HepG2 (cell line): ENCODE data around the gene NIPSNAP3A. TPM values are rescaled to one million over a fixed set of nuclear protein-coding genes. Genes with fewer than 3 reads are reported as not detected.

Source experiments
- ATAC-seq: fragments of 200-7000 bp; cut with Tn5 transposase; 3 replicates; pipeline ENCODE4 v1.9.1; 2020; ENCODE audit warnings: mild to moderate bottlenecking, moderate library complexity
- BruUV-seq: library from RNA; stranded (reverse); fragments of 400-500 nt; replicated peaks from 2 replicates; lab custom pipeline; 2021; lab: Mats Ljungman, UMichigan
- CTCF ChIA-PET: fragments of 300-600 bp; formaldehyde crosslinking; extraction: SDS; loops from one replicate; lab custom pipeline; 2021; ENCODE audit warnings: low total read pairs, inconsistent platforms, low intra/inter-chr PET ratio; lab: Yijun Ruan, JAX
- POLR2A ChIA-PET: fragments of 350-600 bp; sonication (Branson Sonifier 250); formaldehyde crosslinking; loops from one replicate; lab custom pipeline; 2020; ENCODE audit warnings: antibody characterized with exemption, inconsistent platforms; lab: Yijun Ruan, JAX
- DNase-seq: peaks from one replicate; pipeline ENCODE4 v3.0.0-alpha.2; 2015; ENCODE audit warnings: low spot score
- FAIRE-seq: peaks from 3 replicates; lab custom pipeline; 2011; peaks lifted over from hg19 to GRCh38; lab: Jason Lieb, UNC
- H2AFZ ChIP-seq: one replicate; pipeline ENCODE4 v1.6.1; 2011; ENCODE audit warnings: low read length, inconsistent platforms
- H3K27ac ChIP-seq: fragments of 300-600 bp; 3 replicates; pipeline ENCODE4 v1.8.0; 2011; ENCODE audit warnings: mixed run types, mild to moderate bottlenecking, mixed read lengths, low read length, inconsistent platforms; ENCODE audit not compliant: insufficient read depth; ENCODE audit errors: extremely low read length
- H3K27me3 ChIP-seq, 2 experiments: fragments of 200-600 bp in 1 of 2; 2 replicates in 1 of 2; 3 replicates in 1 of 2; pipeline versions ENCODE4 v1.6.0 to v1.8.0; 2011; ENCODE audit warnings: low read length in 2 of 2, mild to moderate bottlenecking in 2 of 2, moderate library complexity in 2 of 2, inconsistent platforms in 1 of 2; ENCODE audit not compliant: insufficient read depth in 2 of 2, control insufficient read depth in 1 of 2
- H3K36me3 ChIP-seq, 2 experiments: fragments of 200-600 bp in 1 of 2; replicated peaks in 1 of 2; 2 replicates in 1 of 2; 3 replicates in 1 of 2; pipeline versions ENCODE4 v1.5.1 to v1.8.0; 2011; ENCODE audit warnings: low read length in 2 of 2, inconsistent platforms in 1 of 2; ENCODE audit not compliant: insufficient read depth in 2 of 2, control insufficient read depth in 1 of 2
- H3K4me1 ChIP-seq: 2 replicates; pipeline ENCODE4 v1.5.1; 2012; ENCODE audit warnings: low read length, inconsistent platforms; ENCODE audit not compliant: insufficient read depth
- H3K4me2 ChIP-seq: 2 replicates; pipeline ENCODE4 v1.6.0; 2011; ENCODE audit warnings: low read depth, low read length, inconsistent platforms
- H3K4me3 ChIP-seq, 3 experiments: fragments of 200-600 bp in 1 of 3; sonication (generic), shearing (Covaris generic) in 1 of 3; replicated peaks in 1 of 3; 2 replicates each; pipeline ENCODE4 v1.5.1; 2011 to 2016; ENCODE audit warnings: low read length in 3 of 3, inconsistent platforms in 2 of 3, low read depth in 2 of 3, mild to moderate bottlenecking in 2 of 3, control low read depth in 1 of 3, mixed read lengths in 1 of 3; ENCODE audit not compliant: insufficient read depth in 1 of 3
- H3K79me2 ChIP-seq: one replicate; pipeline ENCODE4 v1.6.1; 2011; ENCODE audit warnings: low read length, inconsistent platforms; ENCODE audit not compliant: insufficient read depth
- H3K9ac ChIP-seq: 2 replicates; pipeline ENCODE4 v1.6.0; 2011; ENCODE audit warnings: mild to moderate bottlenecking, low read depth, low read length, inconsistent platforms; ENCODE audit not compliant: insufficient read depth
- H3K9me3 ChIP-seq: 2 replicates; pipeline ENCODE4 v1.5.1; 2012; ENCODE audit warnings: mild to moderate bottlenecking, low read length
- H4K20me1 ChIP-seq: 2 replicates; pipeline ENCODE4 v1.6.0; 2011; ENCODE audit warnings: inconsistent platforms, mild to moderate bottlenecking, low read length, moderate library complexity; ENCODE audit not compliant: insufficient read depth
- KDM2A ChIP-seq: sonication (generic); formaldehyde crosslinking; IDR thresholded peaks from 2 replicates; pipeline ENCODE4 v1.4.0; 2020; ENCODE audit warnings: low read depth, missing genetic modification reagents, borderline replicate concordance
- PAWR ChIP-seq: sonication (generic); formaldehyde crosslinking; IDR thresholded peaks from 2 replicates; pipeline ENCODE4 v1.4.0; 2020; ENCODE audit warnings: missing genetic modification reagents, mild to moderate bottlenecking, borderline replicate concordance
- RNF2 ChIP-seq: fragments of 450-650 bp; conservative IDR thresholded peaks from 2 replicates; pipeline ENCODE4 v1.6.1; 2016; ENCODE audit warnings: low read depth
- SYNCRIP ChIP-seq: fragments of 200-400 bp; formaldehyde crosslinking; IDR thresholded peaks from 2 replicates; pipeline ENCODE4 v1.6.1; 2018; ENCODE audit warnings: mild to moderate bottlenecking, low read depth, low read length; ENCODE audit not compliant: insufficient read depth
- ZBTB3 ChIP-seq: sonication (generic); formaldehyde crosslinking; IDR thresholded peaks from 2 replicates; pipeline ENCODE4 v1.4.0; 2020; ENCODE audit warnings: low read depth, mild to moderate bottlenecking, moderate library complexity, missing genetic modification reagents, borderline replicate concordance
- ZNF335 ChIP-seq: sonication (generic); formaldehyde crosslinking; IDR thresholded peaks from 2 replicates; pipeline ENCODE4 v1.4.0; 2020; ENCODE audit warnings: missing genetic modification reagents
- ZNF484 ChIP-seq: sonication (generic); formaldehyde crosslinking; IDR thresholded peaks from 2 replicates; pipeline ENCODE4 v1.5.1; 2020; ENCODE audit warnings: mild to moderate bottlenecking, low read depth, missing genetic modification reagents, borderline replicate concordance
- ZNF589 ChIP-seq: sonication (generic); formaldehyde crosslinking; conservative IDR thresholded peaks from 2 replicates; pipeline ENCODE4 v1.8.0; 2022; ENCODE audit warnings: mild to moderate bottlenecking, moderate library complexity, missing genetic modification reagents
- ZZZ3 ChIP-seq: sonication (generic); formaldehyde crosslinking; IDR thresholded peaks from 2 replicates; pipeline ENCODE4 v1.4.0; 2020; ENCODE audit warnings: missing genetic modification reagents, mild to moderate bottlenecking, borderline replicate concordance
- WGBS: methylation state at CpG from one replicate; pipeline ENCODE4 v1.1.6; 2017; ENCODE audit warnings: low lambda C conversion rate; 5-methylcytosine and 5-hydroxymethylcytosine counted together
- in situ Hi-C: cut with HindIII; loops from 2 replicates; pipeline ENCODE4 v1.10.0; 2017; ENCODE audit warnings: low pct_unique_long_range_greater_than_20kb; ENCODE audit not compliant: extremely low pct_ligation_motif_present
- intact Hi-C: fragments of 100-400 bp; cut with micrococcal nuclease; formaldehyde crosslinking; loops from one replicate; pipeline ENCODE4 v1.10.0; 2022; ENCODE audit not compliant: unreplicated experiment
- polyA plus RNA-seq, 8 experiments: library from polyadenylated mRNA; depleted of rRNA in 3 of 8; stranded (reverse) in 7 of 8; unstranded in 1 of 8; fragments of >200 nt; fragmentation: Illumina TruSeq in 4 of 8; extraction: Trizol in 4 of 8; gene quantifications; 2 replicates each; pipeline versions ENCODE4 v1.2.1 to v1.2.3, GENCODE V29; 2011 to 2016; ENCODE audit warnings: low read depth in 4 of 8, missing spikeins in 1 of 8, mixed read lengths in 1 of 8; ENCODE audit not compliant: insufficient read depth in 1 of 8
- total RNA-seq, 5 experiments: library from RNA; depleted of rRNA; stranded (reverse); fragments of >200 nt; fragmentation: Illumina TruSeq; extraction: Trizol; gene quantifications; 2 replicates each; pipeline ENCODE4 v1.2.3, GENCODE V29; 2016; ENCODE audit warnings: low read depth in 1 of 5
- TF ChIP-seq, protein P1 (sequence below): sonication (generic); formaldehyde crosslinking; IDR thresholded peaks from 2 replicates; pipeline ENCODE4 v1.8.1; 2023; ENCODE audit warnings: missing genetic modification reagents, inconsistent platforms, borderline replicate concordance
- TF ChIP-seq, protein P2 (sequence below), 2 experiments: fragments of 450-650 bp in 1 of 2; sonication (generic) in 1 of 2; formaldehyde crosslinking; IDR thresholded peaks; 2 replicates each; pipeline versions ENCODE4 v1.5.0 to v1.8.0; 2020 to 2022; ENCODE audit warnings: mild to moderate bottlenecking in 1 of 2, missing genetic modification reagents in 1 of 2
- TF ChIP-seq, protein P3 (sequence below): sonication (generic); formaldehyde crosslinking; IDR thresholded peaks from 2 replicates; pipeline ENCODE4 v1.4.0; 2020; ENCODE audit warnings: mild to moderate bottlenecking, missing genetic modification reagents

NIPSNAP3A gene
- total and polyA plus RNA-seq, 2 of the 13 experiments (the other 11 are each of a cell fraction or from before 2014, with no cell fraction given), result 13.7 to 14.6 TPM

DNA sequence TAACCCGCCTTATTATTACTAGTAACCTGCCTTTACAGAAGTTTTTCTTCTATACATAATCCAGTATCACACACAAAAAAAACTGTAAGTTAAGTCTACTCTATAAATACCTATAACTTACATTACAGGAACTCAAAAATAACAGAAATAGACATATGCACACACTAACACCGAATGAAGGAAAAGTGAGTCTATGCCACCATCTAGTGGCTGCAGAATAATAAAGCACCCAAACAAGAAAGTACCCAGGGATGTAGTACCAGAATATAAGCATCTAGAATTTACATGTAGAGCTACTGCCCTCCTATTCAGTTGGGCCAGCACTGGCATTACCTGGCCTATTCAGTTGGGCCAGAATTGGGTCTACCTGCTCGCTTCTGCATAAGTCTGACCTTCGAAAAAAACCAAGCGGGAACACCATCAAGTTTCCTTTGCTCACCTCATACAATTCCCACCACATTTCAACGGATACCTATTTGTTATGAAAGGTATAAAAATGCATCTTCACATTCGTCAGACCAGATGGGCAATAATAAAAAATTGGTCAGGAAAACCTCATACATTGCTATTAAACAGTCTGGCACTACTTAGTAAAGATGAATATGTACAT, 4.0 kb upstream of the NIPSNAP3A start (continued):
- TF ChIP-seq RNF2, result no peak

DNA sequence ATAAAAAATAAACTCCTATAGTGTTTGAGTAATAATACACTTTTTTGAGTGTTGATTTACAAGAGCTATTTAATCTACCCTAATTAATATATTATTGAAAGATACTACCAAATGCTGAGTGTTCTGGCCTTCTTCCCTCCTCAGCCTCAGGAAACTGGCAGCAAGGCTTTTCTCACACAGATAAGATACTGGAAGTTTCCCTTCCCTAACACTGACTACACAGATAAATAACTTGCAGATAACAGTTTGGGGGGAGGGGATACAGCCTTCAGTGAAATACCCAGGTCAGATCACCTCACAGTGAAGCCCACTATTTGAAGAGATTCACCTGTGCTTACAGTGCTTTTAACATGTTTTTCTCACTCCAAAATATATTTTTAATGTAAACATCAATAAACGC, 1.6 kb upstream of the NIPSNAP3A start:
- in situ Hi-C loops, result no loop called here
- Histone ChIP-seq H3K9ac (no peak overlapping the region), H3K4me1 (peaks cover 19% of the 10 kb centered on the region), H2AFZ (no peak overlapping the region), H3K9me3 (no peaks in the 10 kb centered on the region), H3K4me3 (no peak overlapping the region), H3K36me3 (no peaks in the 10 kb centered on the region), H3K79me2 (no peaks in the 10 kb centered on the region), H4K20me1 (no peaks in the 10 kb centered on the region), H3K4me2 (no peak overlapping the region), H3K27me3 (no peaks in the 10 kb centered on the region), H3K27ac (no peak overlapping the region)
- ChIA-PET POLR2A (no interaction called here), CTCF (no interaction called here)
- intact Hi-C loops, result loop anchor here (5.0 kb wide), 1 partner anchor 654 kb away; the partner anchor contains the start of gene SMC2
- FAIRE-seq (no peak), ATAC-seq (no peak), DNase-seq (no peak)
- 8% methylated on average over 1 of the region's 1 CpG for WGBS
- BruUV-seq, result no TSS peak
- TF ChIP-seq, protein P1, sequence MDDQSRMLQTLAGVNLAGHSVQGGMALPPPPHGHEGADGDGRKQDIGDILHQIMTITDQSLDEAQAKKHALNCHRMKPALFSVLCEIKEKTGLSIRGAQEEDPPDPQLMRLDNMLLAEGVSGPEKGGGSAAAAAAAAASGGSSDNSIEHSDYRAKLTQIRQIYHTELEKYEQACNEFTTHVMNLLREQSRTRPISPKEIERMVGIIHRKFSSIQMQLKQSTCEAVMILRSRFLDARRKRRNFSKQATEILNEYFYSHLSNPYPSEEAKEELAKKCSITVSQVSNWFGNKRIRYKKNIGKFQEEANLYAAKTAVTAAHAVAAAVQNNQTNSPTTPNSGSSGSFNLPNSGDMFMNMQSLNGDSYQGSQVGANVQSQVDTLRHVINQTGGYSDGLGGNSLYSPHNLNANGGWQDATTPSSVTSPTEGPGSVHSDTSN, result no peak
- TF ChIP-seq, protein P2, sequence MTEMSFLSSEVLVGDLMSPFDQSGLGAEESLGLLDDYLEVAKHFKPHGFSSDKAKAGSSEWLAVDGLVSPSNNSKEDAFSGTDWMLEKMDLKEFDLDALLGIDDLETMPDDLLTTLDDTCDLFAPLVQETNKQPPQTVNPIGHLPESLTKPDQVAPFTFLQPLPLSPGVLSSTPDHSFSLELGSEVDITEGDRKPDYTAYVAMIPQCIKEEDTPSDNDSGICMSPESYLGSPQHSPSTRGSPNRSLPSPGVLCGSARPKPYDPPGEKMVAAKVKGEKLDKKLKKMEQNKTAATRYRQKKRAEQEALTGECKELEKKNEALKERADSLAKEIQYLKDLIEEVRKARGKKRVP (CRISPR knock-in tag; IDR thresholded peaks at IDR 0.05), result no peak
- TF ChIP-seq ZNF589 (no peak), PAWR (no peak), ZNF335 (no peak), ZBTB3 (CRISPR knock-in tag) (no peak), ZNF484 (CRISPR knock-in tag) (no peak), SYNCRIP (no peak), ZZZ3 (CRISPR knock-in tag) (no peak), KDM2A (CRISPR knock-in tag) (no peak)
- TF ChIP-seq, protein P3, sequence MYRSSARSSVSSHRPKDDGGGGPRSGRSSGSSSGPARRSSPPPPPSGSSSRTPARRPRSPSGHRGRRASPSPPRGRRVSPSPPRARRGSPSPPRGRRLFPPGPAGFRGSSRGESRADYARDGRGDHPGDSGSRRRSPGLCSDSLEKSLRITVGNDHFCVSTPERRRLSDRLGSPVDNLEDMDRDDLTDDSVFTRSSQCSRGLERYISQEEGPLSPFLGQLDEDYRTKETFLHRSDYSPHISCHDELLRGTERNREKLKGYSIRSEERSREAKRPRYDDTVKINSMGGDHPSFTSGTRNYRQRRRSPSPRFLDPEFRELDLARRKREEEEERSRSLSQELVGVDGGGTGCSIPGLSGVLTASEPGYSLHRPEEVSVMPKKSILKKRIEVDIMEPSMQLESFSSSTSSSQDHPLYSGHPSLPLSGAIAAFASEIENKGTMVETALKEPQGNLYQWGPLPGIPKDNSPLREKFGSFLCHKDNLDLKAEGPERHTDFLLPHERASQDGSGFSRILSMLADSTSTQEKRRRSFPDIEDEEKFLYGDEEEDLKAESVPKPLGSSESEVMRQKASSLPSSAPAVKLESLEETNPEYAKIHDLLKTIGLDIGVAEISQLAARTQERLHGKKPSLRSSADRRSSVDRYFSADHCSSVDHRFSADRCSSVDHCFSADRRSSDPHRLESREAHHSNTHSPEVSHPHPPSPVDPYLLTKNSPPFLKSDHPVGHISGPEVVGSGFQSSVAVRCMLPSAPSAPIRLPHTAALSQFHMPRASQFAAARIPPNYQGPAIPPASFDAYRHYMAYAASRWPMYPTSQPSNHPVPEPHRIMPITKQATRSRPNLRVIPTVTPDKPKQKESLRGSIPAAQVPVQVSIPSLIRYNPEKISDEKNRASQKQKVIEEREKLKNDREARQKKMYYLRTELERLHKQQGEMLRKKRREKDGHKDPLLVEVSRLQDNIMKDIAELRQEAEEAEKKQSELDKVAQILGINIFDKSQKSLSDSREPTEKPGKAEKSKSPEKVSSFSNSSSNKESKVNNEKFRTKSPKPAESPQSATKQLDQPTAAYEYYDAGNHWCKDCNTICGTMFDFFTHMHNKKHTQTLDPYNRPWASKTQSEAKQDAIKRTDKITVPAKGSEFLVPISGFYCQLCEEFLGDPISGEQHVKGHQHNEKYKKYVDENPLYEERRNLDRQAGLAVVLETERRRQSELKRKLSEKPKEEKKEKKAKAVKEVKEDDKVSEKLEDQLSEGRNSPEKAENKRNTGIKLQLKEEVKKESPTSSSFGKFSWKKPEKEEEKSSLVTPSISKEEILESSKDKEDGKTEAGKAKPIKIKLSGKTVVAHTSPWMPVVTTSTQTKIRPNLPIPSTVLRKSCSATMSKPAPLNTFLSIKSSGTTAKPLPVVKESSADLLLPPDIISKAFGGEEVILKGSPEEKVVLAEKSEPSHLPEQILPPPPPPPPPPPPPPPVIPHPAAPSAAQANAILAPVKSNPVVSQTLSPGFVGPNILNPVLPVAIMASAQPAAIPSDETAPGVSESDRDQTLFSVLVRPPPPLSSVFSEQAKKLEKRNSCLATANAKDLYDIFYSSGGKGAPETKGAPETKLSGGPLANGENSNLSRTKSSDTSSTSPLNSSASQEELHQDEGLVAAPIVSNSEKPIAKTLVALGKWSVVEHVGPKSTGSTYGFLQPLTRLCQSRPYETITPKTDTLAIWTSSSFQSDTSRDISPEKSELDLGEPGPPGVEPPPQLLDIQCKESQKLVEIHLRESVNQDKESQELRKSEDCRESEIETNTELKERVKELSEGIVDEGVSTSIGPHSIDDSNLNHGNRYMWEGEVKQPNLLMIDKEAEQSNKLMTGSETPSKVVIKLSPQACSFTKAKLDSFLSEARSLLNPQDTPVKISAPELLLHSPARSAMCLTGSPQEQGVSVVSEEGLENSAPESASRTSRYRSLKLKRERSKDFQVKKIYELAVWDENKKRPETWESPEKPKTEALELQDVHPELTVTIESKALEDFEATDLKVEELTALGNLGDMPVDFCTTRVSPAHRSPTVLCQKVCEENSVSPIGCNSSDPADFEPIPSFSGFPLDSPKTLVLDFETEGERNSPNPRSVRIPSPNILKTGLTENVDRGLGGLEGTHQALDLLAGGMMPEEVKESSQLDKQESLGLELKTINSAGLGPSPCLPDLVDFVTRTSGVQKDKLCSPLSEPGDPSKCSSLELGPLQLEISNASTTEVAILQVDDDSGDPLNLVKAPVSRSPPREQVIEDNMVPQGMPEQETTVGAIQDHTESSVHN (CRISPR knock-in tag), result no peak
